Spleen (tissue), 7 donors: ENCODE data around the gene ASB13.

ENCODE experiments used
- POLR2A ChIP-seq, 3 donors: fragments of 450-650 bp; IDR thresholded peaks; one replicate each; pipeline ENCODE4 v1.5.1; 2017; ENCODE audit warnings: antibody characterized with exemption in 3 of 3, mild to moderate bottlenecking in 1 of 3
- TF ChIP-seq, protein P1 (sequence below), 11 experiments: fragments of 200-600 bp in 7 of 11; fragments of 450-650 bp in 4 of 11; sonication (generic) in 4 of 11; IDR thresholded peaks in 8 of 11; conservative IDR thresholded peaks in 3 of 11; 1 replicate in 7 of 11; 2 replicates in 4 of 11; pipeline versions ENCODE4 v1.4.0 to v1.8.0; 2016 to 2021; ENCODE audit warnings: antibody characterized with exemption in 11 of 11, inconsistent platforms in 4 of 11, mild to moderate bottlenecking in 1 of 11
- donor health status: DM: no; HTN: no; CAD: no; lungs with moderate emphysema.
- donor health status: DM: no; HTN: no; CAD: no.
- donor health status: DM: no; HTN: no; CAD: no.

- TF ChIP-seq POLR2A (IDR thresholded peaks at IDR 0.05) = no peak
- TF ChIP-seq, protein P1, sequence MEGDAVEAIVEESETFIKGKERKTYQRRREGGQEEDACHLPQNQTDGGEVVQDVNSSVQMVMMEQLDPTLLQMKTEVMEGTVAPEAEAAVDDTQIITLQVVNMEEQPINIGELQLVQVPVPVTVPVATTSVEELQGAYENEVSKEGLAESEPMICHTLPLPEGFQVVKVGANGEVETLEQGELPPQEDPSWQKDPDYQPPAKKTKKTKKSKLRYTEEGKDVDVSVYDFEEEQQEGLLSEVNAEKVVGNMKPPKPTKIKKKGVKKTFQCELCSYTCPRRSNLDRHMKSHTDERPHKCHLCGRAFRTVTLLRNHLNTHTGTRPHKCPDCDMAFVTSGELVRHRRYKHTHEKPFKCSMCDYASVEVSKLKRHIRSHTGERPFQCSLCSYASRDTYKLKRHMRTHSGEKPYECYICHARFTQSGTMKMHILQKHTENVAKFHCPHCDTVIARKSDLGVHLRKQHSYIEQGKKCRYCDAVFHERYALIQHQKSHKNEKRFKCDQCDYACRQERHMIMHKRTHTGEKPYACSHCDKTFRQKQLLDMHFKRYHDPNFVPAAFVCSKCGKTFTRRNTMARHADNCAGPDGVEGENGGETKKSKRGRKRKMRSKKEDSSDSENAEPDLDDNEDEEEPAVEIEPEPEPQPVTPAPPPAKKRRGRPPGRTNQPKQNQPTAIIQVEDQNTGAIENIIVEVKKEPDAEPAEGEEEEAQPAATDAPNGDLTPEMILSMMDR (IDR thresholded peaks at IDR 0.05 in 8 of 11, conservative IDR thresholded peaks at IDR 0.05 in 3 of 11) = no peak
Measured at GRCh38 chr10:5611899-5612680, 54.3 kb downstream of the ASB13 start.
